NCI-H2196 (cell line): Measurements from ENCODE around the gene SH2D3A.
"Not testable (repeated sequence)": the region's sequence is repeated elsewhere in the genome, so short reads cannot be mapped to it uniquely, and the experiment has no call there.

Experiments
- DNase-seq: peaks from one replicate; lab custom pipeline; 2025; ENCODE audit not compliant: unreplicated experiment; lab: John Stamatoyannopoulos, UW

SH2D3A gene

DNA sequence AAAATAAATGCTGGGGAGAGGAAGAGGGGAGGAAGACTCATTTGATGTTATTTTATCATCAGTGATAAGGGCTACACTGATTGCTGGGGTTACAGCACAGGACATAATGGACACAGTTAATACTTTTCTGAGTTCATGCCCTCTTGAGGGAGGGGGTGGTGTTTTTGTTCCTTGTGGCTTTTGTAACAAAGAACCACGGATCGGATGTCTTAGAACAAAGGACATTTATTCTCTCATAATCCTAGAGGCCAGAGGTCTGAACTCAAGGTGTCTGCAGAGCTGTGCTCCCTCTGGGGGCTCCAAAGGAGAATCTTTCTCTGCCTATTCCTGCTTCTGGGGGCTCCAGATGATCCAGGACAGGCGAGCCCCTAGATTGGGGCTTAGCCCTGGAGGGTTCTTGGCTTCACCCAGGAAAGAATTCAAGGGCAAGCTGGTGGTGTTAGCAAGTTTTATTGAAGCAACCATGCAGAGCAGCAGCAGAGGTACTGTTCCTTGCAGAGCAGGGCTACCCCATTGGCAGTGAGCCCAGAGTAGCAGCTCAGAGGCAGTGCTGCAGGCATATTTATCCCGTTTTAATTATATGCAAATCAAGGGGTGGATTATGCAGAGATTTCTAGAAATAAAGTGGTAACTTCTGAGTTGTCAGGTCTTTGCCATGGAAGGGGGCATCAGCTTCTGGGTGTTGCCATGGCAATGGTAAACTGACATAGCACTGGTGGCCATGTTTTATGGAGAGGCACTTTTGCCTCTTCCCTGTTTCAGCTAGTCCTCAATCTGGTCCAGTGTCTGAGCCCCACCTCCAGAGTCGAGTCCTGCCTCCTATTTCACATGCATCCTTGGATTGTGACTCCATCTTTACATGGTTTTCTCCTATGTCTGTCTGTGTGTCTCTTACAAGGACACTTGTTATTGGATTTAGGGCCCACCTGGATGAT lies 23.2 kb upstream of the SH2D3A start:
- no peak for DNase-seq

DNA sequence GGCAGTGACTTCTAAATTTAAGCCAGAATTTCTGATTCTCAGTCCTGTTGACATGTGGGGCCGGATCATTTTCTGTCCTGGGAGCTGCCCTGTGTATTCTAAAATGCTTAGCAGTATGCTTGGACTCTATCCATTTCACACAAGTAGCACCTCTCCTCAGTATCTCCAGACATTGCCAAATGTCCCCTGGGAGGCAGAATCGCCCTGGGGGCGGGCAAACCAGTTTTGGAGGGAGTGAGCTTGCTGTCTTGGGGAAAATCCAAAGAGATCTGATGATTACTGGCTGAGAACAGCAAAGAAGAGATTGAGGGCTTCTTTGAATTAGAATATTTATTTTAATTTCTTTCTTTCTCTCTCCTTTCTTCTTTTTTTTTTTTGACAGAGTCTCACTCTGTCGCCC lies 21.7 kb upstream of the SH2D3A start:
- DNase-seq = no peak

DNA sequence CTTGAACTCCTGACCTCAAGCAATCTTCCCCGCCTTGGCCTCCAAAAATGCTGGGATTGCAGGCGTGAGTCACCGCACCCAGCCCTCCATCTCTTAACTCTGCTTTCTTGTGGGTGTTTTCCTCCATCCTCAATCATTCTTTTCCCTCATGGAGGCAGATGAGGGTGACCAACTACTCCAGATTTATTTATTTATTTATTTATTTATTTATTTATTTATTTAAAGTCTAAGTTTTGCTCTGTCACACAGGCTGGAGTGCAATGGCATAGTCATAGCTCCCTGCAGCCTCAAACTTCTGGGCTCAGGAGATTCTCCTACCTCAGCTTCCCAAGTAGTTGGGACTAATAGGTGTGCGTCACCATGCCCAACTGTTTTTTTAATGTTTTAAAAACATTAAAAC lies 20.2 kb upstream of the SH2D3A start:
- no peak for DNase-seq

DNA sequence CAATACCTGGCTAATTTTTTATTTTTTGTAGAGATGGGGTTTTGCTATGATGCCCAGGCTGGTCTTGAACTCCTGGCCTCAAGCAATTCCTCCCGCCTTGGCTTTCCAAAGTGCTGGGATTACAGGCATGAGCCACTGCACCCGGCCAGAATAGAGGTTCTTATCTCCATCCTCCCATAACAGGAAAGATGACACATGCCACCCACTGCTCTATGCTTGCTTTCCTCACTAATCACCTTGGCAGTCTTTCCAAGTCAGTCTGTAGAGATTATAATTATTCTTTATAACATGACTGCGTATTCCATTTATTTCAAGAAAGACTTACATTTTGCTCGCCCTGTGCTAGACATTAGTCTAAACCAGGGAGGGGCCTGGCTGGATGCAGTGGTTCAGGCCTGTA lies 12.0 kb upstream of the SH2D3A start:
- no peak for DNase-seq

DNA sequence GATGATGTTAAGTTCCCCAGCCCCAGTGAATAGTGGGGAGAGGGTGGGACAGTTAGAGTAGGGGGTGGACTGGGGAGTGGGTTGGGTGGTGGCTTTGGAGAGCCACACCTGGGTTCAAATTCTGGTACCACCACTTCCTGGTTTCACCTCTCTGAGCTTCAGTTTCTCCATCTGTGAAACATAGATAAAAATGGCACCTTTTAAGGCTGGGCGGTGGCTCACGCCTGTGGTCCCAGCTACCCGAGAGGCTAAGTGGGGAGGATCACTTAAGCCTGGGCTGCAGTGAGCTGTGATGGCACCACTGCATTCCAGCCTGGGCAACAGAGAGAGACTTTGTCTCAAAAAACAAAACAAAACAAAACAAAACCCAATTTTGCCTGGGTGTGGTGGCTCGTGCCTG lies 11.2 kb upstream of the SH2D3A start:
- no peak for DNase-seq

DNA sequence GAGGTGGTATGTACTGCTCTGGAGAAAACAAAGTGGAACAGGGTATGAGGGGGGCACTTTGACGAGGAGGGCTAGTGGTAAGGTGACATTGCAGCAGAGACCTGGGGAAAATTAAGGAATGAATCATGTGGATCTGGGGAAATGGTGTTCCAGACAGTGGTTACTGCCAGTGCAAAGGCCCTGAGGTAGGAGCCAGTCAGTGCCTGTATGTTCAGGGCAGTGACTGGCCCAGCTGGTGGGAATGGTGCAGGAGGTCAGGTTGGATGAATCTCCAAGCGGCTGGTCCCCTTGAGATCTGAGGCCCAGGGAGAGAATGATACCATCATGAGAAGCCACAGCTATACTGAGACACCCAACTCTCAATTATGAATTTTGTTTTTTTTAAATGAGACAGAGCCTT lies 10.2 kb upstream of the SH2D3A start:
- DNase-seq = no peak

DNA sequence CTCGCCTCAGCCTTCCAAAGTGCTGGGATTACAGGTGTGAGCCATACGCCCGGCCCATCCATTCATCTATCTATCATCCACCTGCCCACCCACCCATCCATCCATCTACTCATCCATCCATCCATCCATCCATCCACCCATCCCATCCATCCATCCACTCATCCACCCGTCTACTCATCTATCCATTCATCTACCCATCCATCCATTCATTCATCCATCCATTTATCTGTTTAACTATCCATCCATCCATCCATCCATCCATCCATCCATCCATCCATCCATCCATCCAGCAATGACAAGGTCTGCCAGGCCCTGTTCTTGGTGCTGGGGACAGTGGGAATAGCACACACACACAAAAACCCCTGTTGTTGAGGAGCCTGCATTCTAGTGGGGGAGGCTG lies 9.8 kb upstream of the SH2D3A start:
- DNase-seq = no peak

DNA sequence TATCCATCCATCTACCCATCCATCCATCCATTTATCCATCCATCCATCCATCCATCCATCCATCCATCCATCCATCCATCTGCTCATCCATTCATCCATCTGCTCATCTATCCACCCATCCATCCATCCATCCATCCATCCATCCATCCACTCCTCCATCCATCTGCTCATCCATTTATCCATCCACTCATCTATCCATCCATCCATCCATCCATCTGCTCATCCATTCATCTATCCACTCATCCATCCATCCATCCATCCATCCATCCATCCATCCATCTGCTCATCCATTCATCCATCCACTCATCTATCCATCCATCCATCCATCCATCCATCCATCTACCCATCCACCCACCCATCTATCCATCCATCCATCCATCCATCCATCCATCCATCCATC lies 8.8 kb upstream of the SH2D3A start:
- DNase-seq = not testable (repeated sequence)

DNA sequence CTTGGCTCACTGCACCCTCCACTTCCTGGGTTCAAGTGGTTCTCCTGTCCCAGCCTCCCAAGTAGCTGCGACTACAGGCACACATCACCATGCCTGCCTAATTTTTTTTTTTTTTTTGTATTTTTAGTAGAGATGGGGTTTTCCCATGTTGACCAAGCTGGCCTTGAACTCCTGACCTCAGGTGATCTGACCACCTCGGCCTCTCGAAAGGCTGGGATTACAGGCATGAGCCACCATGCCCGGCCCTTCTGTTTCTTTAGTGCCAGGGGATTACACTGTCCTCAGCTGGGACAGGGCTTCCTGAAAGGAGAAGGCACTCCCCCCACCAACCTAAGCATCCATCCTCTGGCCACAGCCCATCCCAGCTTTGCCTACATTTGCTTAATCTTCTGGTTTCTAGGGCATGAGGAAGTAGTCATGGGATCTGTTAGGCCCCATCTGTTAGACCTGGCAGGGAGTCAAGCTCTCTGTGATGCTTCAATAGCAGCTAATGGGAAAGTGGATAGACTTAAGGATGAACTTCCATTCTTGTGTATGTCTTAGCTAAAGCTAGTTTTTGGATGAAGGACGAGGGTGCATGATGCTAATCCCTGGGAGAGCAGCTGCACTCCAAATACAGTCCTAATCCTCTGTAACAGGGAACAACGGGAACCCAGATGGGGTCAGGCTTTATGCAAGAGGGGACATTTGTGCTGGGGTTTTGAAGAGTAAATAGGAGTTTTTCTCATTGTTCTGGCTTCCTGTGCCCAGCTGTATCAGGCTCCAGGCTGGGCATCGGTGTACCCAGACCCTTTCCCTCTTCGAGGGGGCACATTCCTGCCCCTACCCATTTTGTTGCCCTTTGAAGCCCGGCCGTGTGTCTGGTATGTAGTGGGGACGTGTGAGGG lies 7.8 kb upstream of the SH2D3A start:
- DNase-seq = no peak

DNA sequence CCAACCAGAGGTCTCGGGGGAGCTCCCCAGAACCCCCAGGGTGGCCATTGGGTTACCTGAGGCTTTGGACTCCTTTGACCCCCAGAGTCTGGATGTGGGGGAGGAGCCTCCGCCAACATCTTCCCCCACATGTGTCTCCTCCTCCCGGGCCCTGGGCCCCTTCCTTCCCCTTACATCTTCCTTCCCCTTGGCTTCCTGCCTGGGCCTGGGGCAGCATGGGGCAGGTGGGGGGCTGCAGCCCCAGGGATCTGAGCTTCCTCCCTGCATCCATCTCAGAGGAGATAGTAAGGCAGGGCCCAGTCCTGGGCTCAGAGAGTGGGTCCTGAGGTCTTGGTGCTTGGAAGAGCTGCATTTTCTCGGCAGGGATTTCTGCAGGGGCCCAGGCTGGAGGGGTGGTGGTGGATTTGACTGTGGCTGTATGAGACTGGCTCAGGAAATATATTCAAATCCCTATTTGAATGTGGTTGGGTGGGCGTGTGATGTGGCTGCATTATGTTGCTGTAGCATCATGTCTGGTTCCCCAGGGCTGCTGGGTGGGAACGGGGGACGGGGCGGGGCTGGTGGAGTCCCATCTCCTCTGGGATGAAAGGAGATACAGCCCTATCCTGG lies 6.2 kb upstream of the SH2D3A start:
- DNase-seq = no peak

DNA sequence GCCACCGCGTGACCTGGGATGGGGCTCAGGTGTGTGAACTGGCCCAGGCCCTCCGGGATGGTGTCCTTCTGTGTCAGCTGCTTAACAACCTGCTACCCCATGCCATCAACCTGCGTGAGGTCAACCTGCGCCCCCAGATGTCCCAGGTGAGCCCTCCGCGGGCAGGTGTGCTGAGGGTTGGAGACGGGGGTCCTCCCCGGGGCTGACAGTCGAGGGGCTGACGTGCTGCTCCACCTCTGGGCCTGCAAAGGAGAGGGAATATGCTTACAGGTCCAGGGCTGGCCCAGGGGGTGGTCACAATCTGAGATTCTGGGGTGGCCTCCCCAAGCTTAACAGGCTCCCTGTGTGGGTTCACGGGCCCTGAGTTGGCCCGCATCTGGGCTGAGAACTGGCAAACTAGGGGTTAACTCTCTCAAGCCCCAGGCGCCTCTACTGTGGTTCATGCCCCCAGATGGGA lies 5.7 kb upstream of the SH2D3A start:
- no peak for DNase-seq

DNA sequence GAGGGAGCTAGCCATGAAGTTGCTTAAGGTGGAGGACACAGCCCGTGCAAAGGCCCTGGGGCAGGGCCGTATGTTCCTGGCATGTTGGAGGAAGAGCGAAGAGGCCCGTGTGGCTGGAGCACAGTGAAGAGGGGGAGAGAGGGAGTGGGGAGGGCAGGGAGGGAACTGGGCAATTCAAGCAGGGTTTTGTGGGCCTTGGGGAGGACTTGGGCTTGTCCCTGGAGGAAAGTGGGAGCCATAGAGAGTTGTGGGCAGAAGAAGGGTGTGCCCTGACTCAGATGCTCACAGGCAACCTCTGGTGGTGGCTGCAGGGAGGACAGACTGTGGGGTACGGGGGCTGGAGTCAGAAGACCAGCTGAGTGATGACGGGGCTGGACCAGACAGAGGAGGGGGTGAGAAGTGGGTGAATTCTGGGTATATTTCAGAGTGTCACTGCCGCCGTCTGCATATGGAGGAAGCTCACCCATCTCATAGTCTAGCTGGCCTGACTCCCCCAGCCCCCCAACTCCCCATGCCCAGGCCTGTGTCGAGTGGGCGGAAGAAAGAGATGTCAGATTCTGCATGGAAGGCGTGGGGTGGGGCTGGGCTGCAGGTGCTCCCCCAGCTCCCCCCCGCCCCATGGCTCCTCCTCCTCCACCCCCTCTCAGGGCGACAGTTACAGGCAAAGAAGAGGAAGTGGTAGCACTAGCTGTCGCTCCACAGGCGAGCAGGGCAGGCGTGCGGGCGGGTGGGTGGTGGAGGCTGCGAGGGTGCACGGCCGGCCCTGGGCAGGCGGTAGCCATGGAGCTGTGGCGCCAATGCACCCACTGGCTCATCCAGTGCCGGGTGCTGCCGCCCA lies 5.0 kb upstream of the SH2D3A start, which contains the start of gene VAV1:
Gene VAV1, plus strand, starts transcription at position 681 of the 838 bp plus-strand sequence. Its CDS starts 100 bp downstream, at position 781.
- DNase-seq = no peak

DNA sequence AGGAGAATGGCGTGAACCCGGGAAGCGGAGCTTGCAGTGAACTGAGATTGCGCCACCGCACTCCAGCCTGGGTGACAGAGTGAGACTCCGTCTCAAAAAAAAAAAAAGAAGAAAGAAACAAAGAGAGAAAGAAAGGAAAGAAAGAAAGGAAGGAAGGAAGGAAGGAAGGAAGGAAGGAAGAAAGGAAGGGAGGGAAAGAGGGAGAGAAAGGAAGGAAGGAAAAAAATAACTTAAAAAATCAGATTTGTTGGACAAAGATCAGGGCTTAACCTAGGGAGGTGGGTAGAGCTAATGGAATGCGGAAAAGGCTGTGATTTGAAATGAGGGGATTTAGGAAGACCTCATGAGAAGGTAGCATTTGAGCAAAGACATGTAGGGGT lies 4.4 kb upstream of the SH2D3A start:
- DNase-seq = not testable (repeated sequence)

DNA sequence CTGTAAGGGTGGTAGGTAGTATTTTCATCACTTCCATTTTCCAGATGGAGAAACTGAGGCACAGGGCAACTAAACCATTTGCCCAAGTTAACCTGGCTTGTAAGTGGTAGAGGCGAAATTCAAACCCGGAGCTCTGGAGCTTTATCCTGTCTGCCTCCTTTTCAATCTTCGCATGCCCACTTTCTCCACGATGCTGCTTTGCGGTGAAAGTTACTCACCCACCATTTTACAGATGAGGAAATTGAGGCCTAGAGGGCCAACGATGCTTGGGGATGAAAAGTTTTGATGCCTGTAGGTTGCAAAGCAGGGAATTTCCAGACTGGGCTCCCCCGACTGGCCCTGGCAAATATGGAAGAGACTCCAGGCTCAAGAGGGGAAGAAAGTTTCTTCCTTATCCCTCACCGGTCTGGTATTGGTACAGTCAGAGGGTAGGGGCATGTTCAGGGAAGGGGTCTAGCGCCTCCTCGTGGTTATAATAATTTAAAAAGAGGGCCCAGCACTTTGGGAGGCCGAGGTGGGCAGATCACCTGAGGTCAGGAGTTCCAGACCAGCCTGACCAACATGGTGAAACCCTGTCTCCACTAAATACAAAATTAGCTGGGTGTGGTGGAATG lies 1.9 kb upstream of the SH2D3A start:
- no peak for DNase-seq

DNA sequence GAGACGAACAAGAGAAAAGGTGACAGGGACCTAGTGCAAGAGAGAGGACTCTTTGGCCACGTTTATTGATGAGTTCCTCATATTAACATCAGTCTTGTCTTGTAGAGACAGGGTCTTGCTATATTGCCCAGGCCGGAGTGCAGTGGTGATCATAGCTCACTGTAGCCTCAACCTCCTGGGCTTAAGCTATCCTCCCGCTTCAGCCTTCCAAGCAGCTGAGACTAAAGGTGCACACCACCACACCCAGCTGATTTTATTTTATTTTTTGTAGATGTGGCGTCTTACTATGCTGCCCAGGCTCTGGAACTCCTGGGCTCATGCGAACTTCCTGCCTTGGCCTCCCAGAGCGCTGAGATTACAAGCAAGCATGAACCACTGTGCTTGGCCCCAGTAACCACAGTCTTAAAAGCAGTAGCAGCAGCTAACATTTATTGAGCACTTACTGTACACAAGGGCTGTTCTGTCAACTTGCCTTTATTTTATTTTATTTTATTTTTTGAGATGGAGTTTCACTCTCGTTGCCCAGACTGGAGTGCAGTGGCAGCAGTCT lies 1.1 kb upstream of the SH2D3A start:
- DNase-seq = no peak

DNA sequence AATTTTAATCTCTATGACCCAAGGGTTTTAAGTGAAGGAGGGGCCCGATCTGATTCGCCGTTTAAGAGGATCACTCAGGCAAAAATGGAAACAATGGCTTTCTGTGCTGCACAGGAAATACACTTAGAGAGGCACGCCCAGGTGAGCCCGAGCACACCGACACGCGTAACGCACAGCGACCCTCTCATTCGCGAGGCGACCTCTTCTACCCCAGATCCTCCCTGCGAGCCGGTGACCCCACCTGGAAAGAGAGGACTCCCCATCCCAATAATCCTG lies 216 bp downstream of the SH2D3A start:
- DNase-seq = peak; percentile 40

DNA sequence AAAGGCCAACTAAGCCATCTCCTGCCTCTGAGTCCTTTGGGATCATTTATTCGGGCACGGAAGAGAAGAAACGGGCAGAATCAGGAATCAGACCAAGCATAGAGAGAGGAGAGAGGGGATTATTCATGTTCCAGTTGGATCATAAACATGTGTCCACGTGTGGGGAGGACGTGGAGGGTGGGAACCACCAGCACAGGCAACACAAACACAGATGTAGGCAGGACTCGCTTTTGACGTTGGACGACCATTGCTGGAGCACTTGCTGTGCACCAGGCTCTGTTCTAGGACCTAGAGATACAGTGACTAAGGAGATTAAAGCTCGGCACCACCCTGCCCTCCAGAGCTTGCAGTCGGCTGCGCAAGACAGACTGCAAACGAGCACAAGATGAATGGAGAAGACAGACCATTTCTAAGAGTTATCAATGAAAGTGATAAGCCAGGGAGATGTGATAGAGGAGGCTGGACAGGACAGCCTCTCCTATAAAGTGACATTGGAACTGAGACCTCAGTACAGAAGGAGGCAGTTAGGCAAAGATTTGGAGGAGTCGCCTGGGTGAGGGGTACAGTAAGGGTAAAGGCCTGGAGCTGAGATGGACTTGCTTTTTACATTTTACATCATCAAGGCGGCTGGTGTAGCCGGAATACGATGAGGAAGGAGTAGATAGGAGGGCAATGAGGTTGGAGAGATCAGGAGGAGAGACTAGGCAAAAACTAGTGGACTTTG lies 716 bp downstream of the SH2D3A start:
- DNase-seq = no peak

DNA sequence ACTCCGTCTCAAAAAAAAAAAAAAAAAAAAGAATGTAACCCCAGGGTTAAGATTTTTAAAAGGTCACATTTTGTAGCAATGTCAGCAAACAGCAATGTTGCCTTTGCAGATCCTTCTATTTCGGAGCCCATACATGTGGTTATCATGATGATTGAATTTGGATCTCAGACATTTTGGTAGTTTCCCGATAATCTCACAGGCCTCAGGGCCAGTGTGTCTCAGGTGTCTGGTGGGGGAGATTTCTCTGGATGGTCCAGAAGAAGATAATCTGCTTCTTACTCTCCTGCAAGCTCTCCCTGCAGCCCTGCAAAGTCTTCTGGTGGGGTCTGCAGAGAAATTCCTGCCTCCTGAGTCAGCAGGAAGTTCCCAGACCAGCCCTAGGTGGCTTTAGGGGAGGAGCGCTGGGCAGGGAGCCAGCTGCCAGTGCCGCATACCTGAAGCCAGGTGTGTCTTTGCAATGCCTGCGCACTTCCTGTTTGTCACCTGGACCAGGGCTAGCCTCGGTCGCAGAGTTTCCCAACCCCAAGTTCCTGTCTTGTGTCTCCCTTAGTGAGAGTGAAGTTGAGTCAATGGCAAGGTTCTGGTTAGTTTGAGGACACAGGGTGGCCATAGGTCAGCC lies 1.4 kb downstream of the SH2D3A start:
- DNase-seq = peak; percentile 34

DNA sequence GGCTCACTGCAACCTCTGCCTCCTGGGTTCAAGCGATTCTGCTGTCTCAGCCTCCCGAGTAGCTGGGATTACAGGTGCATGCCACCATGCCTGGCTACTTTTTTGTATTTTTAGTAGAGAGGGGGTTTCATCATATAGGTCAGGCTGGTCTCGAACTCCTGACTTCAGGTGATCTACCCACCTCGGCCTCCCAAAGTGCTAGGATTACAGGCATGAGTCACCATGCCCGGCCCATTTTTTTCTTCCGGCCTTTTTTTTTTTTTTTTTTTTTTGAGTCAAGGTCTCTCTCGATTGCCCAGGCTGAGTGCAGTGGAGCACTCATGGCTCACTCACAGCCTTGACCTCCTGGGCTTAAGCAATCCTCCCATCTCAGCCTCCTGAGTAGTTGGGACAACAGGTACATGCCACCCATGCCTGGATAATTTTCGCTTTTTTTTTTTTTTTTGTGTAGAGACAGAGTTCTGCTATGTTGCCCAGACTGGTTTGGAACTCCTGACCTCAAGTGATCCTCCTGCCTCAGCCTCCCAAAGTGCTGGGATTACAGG lies 4.9 kb downstream of the SH2D3A start:
- not testable (repeated sequence) for DNase-seq
